ENCODE measurements around the gene SYT2. TPM values are rescaled to one million over a fixed set of nuclear protein-coding genes. Genes with fewer than 3 reads are reported as not detected.

The SYT2 gene
- total RNA-seq (under 1 TPM in 2 of 6 donors, not detected in 4; 0.03 TPM), polyA plus RNA-seq (under 1 TPM; under 0.01 to 0.02 TPM)

DNA sequence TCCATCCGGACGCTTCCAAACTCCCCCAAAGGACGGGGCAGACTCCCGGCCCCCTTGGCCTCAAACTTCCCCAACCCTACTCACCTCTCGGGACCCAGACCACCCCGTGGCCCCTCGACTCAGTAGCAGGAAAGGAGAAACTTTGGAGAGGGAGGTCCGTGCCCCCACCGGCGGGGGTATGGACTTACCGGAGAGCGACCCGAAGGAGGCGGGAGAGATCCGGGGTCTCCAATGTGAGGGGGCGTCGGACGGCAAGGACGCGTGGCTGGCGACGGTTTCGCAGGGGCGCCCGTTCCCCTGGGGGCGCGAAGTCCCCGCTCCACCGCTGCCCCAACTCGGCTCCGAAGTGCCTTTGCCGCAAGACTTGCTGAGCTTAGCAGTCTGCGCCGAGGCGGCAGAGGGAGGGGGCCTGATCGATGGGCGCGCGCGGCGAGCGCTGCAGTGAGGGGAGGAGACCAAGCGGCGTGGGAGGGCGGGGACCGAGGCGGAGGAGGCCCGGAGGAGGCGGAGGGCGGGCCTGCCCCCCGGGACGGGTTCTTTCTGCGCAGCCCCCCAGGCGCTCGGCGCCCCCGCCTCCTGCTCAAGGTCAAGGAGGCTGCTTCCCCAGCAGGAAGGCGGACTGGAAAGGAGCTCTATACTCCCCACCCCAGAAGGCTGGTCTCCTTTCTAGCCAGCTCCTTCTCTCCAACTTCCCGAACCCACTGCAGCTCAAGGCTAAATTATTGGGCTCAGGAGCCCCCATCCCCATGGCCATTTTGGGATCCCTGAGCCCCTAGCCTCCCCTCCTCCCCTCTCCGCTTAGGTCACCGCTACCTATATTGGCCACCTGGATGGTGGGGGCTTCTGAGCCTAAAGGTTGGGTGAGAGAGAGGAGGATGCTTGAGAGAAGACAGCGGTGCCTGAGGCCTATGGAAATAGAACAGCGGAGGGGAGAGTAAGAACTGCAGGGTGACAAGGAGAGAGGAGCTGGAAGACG lies at the start of gene SYT2:
Gene SYT2 (minus strand): TSS at position 385 of the 976 bp plus-strand sequence. CDS start 104,682 bp downstream, outside the sequence.
- ATAC-seq (peak; percentile 85 to 90 (median 88)), DNase-seq (peak; percentile 28 to 85 (median 55)), FAIRE-seq (no peak)
- TF ChIP-seq, protein P1, sequence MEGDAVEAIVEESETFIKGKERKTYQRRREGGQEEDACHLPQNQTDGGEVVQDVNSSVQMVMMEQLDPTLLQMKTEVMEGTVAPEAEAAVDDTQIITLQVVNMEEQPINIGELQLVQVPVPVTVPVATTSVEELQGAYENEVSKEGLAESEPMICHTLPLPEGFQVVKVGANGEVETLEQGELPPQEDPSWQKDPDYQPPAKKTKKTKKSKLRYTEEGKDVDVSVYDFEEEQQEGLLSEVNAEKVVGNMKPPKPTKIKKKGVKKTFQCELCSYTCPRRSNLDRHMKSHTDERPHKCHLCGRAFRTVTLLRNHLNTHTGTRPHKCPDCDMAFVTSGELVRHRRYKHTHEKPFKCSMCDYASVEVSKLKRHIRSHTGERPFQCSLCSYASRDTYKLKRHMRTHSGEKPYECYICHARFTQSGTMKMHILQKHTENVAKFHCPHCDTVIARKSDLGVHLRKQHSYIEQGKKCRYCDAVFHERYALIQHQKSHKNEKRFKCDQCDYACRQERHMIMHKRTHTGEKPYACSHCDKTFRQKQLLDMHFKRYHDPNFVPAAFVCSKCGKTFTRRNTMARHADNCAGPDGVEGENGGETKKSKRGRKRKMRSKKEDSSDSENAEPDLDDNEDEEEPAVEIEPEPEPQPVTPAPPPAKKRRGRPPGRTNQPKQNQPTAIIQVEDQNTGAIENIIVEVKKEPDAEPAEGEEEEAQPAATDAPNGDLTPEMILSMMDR (IDR thresholded peaks at IDR 0.05) = no peak
- H3K27ac ChIP-seq = no peak within 1 kb of the TSS
- H3K27me3 ChIP-seq = peaks cover 0 to 15% (median 2%) of the 10 kb centered on the region in 4 donors
- H3K4me3 ChIP-seq = peak within 1 kb of the TSS in 3 of 4 donors; percentile 7 to 38 (median 16)
- intact Hi-C loops (cut with DNase I) = no loop called here
- no peaks in the 10 kb centered on the region for H3K9me3 ChIP-seq
- H3K4me1 ChIP-seq = peaks cover 0 to 12% (median 5%) of the 10 kb centered on the region in 3 donors
- 6 to 8% methylated on average over 49 to 64 of the region's 64 CpGs for WGBS, 2 donors
- no peaks in the 10 kb centered on the region for H3K36me3 ChIP-seq

DNA sequence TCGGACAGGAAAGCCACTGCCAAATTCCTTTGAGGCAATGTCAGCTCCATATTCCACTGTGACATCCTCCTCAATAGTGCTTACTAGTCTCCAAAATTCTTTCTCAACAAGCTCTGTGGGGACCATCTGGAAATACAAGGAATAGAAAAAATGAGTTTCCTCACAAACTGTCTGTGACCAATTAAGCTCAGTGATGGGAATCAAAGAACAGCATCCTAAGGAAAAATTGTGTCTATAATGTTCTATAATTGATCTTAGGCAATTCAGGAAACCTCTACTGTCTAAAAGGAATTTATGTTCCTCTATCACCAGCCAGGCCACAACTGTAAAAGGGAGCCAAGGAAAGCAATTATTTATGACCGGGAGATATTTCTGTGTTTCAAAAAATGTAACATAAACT lies 46.1 kb upstream of the SYT2 start:
- WGBS, 2 donors = 93 to 95% methylated on average over 2 of the region's 2 CpGs
- Histone ChIP-seq H3K27me3 (no peaks in the 10 kb centered on the region), H3K4me1 (no peaks in the 10 kb centered on the region), H3K36me3 (peaks cover 0 to 81% (median 19%) of the 10 kb centered on the region in 3 donors), H3K27ac (no peak overlapping the region), H3K4me3 (no peak overlapping the region), H3K9me3 (no peaks in the 10 kb centered on the region)
- intact Hi-C loops (cut with DNase I) = no loop called here
- DNase-seq = no peak
- FAIRE-seq = no peak
- TF ChIP-seq, protein P1 (IDR thresholded peaks at IDR 0.05) = no peak
- no peak for ATAC-seq

DNA sequence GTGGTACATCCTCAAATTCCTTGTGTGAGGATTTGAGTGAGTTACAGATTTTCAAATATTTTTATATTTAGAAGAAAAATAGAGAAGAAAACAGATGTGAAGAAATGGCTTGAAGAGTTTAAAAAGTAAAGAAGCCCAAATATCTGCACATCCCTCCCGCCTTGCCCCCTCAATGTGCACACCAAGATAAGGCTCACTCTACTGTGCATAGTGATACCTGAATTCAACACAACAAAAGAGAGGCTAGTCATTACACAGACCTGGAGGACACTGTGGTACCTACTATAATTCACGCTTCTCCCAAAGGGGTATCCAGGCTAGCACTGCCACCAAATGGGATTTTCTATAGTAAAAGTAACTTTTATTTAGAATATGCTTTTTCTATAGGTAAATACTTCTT lies 44.0 kb upstream of the SYT2 start:
- FAIRE-seq (no peak), DNase-seq (no peak), ATAC-seq (no peak)
- intact Hi-C loops (cut with DNase I) = no loop called here
- no peak overlapping the region for H3K4me3 ChIP-seq
- H3K4me1 ChIP-seq = no peaks in the 10 kb centered on the region
- peaks cover 0 to 73% (median 19%) of the 10 kb centered on the region in 3 donors for H3K36me3 ChIP-seq
- 96 to 97% methylated on average over 2 of the region's 2 CpGs for WGBS, 2 donors
- no peak overlapping the region for H3K27ac ChIP-seq
- no peaks in the 10 kb centered on the region for H3K27me3 ChIP-seq
- no peaks in the 10 kb centered on the region for H3K9me3 ChIP-seq
- TF ChIP-seq, protein P1 (IDR thresholded peaks at IDR 0.05) = no peak

DNA sequence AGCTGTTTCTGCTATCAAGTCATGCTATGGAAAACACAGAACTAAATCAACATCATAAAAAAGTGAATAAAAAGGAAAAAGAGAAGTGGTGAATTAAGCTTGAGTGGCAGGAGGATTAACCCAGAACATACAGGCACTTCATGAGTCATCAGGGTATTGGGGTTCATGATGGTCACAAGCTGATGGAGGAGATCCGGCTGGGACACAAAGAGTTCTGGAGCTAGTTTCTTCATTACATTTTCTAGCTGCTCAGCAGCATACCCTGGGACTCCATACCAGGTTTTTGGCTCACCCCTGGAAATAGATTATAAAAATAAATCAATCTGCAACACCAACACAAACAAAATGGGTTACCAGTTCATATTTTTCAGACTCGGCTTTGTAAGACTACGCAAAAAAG lies 42.5 kb upstream of the SYT2 start:
- Histone ChIP-seq H3K27me3 (no peaks in the 10 kb centered on the region), H3K27ac (no peak overlapping the region), H3K4me3 (no peak overlapping the region), H3K36me3 (peaks cover 0 to 71% (median 19%) of the 10 kb centered on the region in 3 donors), H3K9me3 (no peaks in the 10 kb centered on the region), H3K4me1 (no peaks in the 10 kb centered on the region)
- no peak for ATAC-seq
- 71 to 74% methylated on average over 3 of the region's 3 CpGs for WGBS, 2 donors
- FAIRE-seq = no peak
- no peak for DNase-seq
- intact Hi-C loops (cut with DNase I) = no loop called here
- TF ChIP-seq, protein P1 (IDR thresholded peaks at IDR 0.05) = no peak
